22Rv1 (cell line): ENCODE measurements around the gene MCM9.

Source experiments
- ZFX ChIP-seq: fragments of 450-650 bp; IDR thresholded peaks from 2 replicates; pipeline ENCODE4 v1.6.1; 2017; ENCODE audit warnings: antibody characterized with exemption, borderline replicate concordance
- TF ChIP-seq, protein P1 (sequence below): fragments of 450-650 bp; IDR thresholded peaks from 2 replicates; pipeline ENCODE4 v1.5.1; 2017; ENCODE audit warnings: mild to moderate bottlenecking

DNA sequence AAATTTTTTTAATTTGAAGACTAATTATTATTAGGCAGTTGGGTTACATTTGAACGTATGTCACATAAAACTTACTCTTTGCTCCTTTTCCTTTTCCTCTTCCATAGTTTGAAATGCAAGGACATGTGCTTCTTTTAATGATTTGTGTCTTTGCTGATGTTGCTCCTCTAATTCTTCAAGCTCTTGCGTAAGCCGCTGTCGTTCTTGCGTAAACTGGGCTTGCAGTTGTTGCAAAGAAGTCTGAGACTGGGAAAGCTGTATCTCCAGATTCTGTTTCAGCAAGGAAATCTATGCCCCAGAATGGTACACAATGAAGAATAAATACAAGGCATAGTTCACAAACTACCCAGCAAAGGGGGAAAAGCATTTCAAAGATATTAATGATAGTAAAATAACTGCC lies 45.1 kb upstream of the MCM9 start:
- TF ChIP-seq, protein P1, sequence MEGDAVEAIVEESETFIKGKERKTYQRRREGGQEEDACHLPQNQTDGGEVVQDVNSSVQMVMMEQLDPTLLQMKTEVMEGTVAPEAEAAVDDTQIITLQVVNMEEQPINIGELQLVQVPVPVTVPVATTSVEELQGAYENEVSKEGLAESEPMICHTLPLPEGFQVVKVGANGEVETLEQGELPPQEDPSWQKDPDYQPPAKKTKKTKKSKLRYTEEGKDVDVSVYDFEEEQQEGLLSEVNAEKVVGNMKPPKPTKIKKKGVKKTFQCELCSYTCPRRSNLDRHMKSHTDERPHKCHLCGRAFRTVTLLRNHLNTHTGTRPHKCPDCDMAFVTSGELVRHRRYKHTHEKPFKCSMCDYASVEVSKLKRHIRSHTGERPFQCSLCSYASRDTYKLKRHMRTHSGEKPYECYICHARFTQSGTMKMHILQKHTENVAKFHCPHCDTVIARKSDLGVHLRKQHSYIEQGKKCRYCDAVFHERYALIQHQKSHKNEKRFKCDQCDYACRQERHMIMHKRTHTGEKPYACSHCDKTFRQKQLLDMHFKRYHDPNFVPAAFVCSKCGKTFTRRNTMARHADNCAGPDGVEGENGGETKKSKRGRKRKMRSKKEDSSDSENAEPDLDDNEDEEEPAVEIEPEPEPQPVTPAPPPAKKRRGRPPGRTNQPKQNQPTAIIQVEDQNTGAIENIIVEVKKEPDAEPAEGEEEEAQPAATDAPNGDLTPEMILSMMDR: no peak
- TF ChIP-seq ZFX: no peak
